NCI-H69 (cell line): ENCODE measurements around the gene FOXD4L1.
"Not testable (repeated sequence)": the region's sequence is repeated elsewhere in the genome, so short reads cannot be mapped to it uniquely, and the experiment has no call there.

Experiments
- DNase-seq: peaks from one replicate; lab custom pipeline; 2025; lab: John Stamatoyannopoulos, UW

Gene FOXD4L1

DNA sequence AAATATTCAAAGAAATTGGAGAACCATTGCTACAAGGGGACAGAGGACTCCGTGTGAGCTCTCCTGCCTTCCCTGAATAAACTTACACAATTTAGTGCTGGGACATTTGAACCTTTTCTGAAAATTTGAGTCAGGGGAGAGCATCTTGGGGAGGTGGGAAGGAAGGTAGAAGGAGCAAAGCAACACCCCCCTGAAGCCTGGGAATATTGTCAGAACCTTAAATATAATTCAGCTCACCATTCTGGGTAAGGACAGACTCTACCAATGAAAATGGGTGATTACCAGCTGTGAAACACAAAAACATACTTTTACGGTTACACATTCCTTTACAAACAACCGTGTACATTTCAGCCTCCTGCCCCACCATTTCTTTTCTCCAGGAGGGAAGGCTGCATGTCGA, at the start of gene FOXD4L1:
Gene FOXD4L1, plus strand, starts transcription at position 301 of the 400 bp plus-strand sequence. CDS start 592 bp downstream, outside the sequence.
- DNase-seq: not testable (repeated sequence)

DNA sequence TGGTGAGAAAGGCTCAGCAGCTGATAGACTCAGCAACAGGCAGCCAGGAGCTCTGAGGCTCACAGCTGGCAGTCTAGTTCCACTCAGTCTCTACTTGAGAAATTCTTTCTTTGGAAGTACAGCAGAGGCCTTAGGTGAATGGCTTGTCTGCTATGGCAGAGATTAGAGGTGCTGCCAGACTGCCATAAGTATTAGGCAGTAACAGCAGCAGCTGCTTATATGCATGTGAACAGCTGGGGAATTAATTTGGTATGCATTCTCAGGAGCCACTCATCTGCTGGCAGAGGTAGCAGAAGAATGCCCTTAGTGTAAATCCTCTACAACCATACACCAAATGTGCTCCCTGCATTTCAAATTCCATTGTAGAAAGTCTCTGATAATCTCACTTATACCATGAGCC, 32.7 kb upstream of the FOXD4L1 start:
- not testable (repeated sequence) for DNase-seq

DNA sequence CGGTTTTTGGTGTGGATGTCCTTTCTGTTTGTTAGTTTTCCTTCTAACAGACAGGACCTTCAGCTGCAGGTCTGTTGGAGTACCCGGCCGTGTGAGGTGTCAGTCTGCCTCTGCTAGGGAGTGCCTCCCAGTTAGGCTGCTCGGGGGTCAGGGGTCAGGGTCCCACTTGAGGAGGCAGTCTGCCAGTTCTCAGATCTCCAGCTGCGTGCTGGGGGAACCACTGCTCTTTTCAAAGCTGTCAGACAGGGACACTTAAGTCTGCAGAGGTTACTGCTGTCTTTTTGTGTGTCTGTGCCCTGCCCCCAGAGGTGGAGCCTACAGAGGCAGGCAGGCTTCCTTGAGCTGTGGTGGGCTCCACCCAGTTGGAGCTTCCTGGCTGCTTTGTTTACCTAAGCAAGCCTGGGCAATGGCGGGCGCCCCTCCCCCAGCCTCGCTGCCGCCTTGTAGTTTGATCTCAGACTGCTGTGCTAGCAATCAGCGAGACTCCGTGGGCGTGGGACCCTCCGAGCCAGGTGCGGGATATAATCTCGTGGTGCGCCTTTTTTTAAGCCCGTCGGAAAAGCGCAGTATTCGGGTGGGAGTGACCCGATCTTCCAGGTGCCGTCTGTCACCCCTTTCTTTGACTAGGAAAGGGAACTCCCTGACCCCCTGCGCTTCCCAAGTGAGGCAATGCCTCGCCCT, 21.6 kb upstream of the FOXD4L1 start:
- DNase-seq: not testable (repeated sequence)

DNA sequence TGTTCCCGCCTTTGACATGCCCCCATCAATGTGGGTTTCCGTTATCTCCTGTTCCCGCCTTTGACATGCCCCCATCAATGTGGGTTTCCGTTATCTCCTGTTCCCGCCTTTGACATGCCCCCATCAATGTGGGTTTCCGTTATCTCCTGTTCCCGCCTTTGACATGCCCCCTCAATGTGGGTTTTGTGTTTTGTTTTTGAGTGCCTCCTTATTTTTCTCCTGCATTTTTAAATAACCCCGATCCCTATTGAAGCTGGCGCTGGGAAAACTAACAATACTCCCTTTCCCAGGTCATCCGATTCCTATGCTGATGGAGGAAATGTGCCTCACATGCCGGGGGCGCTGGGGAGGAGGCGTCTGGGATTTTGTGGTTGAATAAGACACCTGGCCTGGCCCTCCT, 1.9 kb upstream of the FOXD4L1 start:
- not testable (repeated sequence) for DNase-seq

DNA sequence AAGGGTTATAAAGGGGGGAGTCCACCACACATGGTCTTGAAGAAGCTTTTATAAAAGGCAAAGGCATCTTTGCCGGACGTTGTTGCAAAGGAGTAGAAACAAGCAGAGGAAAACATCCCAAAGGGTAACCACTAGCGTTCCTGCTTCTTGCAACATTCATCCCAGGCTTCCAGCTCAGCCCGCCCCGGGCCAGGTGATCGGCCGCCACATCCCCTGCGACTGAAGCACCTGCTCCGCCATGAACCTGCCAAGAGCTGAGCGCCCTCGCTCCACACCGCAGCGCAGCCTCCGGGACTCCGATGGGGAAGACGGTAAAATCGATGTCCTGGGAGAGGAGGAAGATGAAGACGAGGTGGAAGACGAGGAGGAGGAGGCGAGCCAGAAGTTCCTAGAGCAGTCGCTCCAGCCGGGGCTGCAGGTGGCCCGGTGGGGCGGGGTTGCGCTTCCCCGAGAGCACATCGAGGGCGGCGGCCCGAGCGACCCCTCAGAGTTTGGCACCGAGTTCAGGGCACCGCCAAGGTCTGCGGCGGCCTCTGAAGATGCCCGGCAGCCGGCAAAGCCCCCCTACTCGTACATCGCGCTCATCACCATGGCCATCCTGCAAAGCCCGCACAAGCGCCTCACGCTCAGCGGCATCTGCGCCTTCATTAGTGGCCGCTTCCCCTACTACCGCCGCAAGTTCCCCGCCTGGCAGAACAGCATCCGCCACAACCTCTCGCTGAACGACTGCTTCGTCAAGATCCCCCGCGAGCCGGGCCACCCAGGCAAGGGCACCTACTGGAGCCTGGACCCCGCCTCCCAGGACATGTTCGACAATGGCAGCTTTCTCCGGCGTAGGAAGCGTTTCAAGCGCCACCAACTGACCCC, 787 bp downstream of the FOXD4L1 start:
- DNase-seq: not testable (repeated sequence)

DNA sequence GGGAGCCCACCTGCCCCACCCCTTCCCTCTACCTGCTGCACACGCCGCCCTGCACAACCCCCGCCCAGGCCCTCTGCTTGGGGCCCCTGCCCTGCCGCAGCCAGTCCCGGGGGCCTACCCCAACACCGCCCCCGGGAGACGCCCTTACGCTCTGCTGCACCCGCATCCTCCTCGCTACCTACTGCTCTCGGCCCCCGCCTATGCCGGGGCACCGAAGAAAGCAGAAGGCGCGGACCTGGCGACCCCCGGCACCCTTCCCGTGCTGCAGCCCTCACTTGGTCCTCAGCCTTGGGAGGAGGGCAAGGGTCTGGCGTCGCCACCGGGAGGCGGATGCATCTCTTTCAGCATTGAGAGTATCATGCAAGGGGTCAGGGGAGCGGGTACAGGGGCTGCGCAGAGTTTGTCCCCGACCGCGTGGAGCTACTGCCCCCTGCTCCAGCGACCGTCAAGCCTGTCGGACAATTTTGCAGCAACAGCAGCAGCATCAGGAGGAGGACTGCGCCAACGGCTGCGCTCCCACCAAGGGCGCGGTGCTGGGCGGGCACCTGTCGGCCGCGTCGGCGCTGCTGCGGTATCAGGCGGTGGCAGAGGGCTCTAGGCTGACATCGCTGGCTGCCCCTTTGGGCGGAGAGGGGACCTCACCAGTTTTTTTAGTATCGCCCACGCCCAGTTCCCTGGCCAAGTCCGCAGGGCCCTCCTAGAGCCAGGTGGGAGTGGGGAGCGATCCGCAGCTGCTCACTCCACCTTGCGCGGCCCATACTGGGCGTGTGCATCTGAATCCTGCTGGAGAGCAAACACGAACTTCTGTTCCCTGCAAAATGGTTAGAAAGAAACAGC, 1.6 kb downstream of the FOXD4L1 start:
- not testable (repeated sequence) for DNase-seq

DNA sequence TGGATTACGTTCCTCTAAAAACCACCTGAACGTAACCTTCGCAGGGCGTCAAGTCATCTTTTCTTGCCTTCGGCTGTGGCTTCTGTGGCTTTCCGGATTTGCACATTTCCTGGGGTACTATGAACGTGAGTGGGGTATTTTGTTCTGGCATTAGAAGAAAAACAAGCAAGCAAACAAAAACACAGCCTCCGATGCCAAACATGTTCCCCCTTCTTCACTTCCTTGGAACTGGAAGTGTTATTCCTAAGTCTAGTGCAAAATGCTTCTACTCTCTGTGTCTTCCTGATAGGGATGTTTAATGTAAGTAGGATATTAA, 2.2 kb downstream of the FOXD4L1 start:
- not testable (repeated sequence) for DNase-seq

DNA sequence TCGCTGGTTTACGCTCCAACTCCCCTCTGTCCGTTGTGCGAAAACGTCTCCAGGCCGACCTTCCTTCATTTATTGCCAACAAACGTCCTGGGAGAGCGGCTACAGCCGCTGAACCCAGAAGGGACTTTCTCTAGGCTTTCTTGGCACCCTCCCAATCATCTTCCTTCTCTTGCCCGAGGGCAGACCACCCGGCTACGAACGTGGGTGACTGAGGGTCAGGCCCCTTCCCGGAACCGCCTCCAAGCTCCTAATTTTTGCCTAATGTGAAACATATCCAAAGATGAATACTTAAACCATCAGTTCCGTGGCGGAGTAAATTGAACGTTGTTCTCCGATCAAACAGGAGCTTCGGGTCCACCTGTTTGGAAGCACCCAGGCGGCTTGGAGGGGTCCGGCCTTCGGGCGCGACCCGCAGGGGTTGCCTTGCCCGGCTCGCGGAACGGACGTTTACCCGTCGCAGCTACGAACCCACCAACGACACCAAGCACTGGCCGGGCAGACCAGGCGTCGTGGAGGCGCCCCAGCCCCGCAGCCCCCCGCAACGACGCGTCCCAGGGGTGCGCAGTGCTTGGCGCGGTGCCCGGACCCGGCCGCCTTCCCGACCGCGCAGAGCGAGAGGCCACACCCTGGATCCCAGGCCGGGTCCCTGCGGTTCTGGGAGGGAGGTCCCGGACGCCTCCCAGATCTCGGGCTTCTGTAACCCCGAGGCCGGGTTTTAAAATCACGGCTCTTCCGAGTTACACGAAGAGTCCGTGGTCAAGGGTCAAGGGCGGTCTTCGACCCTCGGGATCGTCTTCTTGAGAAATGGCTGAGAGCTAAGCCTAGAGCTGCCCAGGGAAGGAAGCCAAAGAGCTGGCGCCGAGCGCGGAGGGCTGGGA, 4.0 kb downstream of the FOXD4L1 start:
- DNase-seq: not testable (repeated sequence)

DNA sequence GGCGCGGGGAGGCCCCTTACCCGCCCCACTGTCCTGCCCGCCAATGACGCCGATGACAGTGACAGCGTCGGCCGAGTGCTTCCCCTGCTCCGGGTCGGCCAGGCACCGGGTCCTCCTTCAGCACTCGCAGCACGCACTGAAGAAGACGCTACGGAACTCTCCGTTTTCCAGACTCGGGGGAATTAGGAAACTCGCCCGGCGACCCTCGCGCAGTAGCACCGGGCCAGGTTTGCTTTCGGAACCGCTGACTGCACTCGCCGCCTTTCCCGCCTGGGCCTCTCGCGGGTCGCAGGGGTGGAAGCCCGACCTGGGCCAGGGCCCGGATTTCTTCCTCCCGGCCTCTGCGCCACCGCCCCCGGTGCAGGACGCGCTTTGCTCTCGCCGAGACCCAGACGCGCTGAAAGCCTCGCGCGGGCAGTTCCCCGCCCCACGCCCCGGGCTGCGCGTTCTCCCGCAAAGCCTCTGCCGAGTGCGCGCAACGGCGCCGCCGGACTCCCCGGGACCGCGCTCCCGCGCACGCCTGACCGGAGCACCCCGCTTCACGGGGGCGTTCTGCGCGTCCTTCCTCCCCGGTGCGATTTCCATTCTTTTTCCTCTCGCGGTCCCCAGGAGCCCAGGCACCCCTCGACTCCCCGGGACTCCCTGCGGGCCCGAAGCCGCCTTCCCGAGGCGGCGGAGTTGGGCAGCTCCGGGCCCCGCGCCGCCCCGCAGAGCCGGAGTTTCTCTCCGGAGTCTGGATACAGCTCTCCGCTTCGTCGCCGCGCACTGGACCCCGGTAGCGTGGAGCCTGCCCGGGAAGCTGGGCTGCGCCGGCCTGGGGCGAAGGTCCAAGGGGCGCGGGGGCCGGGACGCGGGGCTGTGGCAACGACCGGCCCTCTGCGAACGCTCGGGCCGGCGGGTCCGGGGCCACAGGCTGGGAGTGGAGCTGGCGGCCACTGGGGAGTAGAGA, 4.9 kb downstream of the FOXD4L1 start:
- not testable (repeated sequence) for DNase-seq

DNA sequence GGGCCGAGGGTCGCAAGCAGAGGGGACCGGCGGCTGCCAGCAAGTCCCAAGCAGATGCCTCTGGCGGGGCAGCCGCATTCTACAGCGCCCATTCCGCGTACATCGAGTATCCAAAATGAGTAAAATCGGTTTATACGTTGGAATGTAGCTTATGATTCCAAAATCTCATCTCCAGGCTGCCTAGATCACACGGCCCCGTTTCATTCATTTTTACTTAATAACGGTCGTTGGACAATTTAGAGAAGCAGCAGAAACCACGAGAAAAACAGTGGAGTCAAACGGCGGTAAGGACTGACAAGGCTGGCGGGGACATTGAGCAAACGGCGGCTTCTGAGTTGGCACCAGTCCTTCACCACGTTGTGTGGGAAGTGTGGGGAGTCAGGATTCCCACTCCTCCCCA, 5.6 kb downstream of the FOXD4L1 start:
- DNase-seq: not testable (repeated sequence)

DNA sequence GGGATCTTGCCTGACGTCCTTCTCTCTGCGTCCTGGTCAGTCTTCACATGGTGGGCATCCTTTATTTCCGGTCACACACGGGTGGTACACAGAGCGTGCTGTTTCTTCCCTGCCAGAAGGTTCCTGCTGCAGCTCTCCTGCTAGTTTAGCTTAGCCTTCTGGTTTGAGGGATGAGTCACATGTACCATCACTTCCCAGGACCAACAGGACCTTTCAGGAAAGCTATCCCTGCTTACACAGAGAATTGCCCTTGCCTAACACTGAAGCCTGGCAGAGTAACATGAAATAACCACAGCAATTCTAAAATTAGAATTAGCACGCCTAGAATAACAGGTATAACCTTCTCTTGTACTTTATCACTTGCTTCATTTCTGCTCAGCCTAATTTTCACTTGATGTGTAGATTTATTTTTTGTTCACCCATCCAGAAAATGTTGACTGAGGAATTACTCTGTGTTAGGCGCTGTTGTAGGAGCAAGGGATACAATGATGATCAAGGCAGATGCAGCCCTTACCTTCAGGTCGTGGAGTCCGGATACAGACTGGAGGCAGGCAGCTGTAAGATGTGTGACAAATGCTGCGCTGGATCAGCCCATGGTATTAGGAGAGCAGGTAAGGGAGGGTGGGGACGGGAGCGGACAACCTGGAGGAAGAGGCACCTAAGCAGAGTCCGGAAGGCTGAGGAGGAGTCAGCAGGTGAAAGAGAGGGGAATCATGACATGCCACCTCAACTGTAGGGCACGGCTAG, 9.1 kb downstream of the FOXD4L1 start:
- not testable (repeated sequence) for DNase-seq

DNA sequence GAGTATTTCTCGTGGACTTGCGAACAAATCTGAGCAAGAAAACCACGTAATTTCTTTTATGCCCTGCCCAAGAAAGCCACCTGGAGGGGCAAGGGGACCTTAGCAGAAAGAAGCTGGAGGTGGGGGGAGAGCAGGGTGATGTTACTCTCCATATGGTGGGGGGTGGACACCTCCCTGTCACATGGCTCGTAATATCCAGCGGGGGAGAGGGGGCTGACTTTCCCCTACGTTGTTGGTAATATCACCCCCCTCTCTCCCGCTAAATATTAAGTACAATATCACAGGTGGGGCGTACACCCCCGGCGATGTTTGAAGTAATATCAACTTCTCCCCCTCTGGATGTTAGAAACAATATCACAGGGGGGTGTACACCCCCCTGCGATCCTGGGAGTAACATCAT, 9.7 kb downstream of the FOXD4L1 start:
- DNase-seq: not testable (repeated sequence)

DNA sequence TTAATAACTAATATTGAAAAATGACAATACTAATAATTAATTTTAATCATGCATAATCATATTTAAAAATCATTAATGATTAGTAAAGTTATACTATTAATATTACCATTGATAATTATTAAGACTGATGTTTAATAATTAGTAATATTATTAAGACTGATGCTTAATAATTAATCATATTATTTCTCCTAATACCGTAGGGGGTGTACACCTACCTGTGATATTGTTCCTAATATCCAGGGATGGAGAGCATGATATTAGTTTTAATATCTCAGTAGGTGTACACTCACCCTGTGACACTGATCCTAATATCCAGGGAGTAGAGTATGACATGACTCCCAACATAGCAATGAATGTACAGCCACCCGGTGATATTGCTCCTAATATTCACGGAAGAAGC, 12.4 kb downstream of the FOXD4L1 start:
- not testable (repeated sequence) for DNase-seq

DNA sequence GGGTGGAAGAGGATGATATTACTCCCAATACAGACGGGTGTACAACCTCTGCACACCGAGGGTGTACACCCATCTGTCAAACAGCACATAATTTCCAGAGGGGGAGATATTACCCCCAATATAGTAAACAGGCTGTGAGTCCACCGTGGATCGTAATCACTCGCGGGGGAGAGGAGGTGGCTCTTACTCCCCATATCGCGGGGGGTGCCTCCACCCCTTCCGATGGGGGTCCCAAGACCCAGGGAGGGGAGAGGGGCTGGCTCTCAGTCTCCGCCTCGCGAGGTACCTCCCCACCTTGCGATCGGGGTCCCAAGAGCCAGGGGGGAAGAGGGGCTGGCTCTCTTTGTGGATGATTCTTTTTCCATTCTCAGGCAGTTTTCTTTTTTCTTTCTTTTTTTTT, 13.4 kb downstream of the FOXD4L1 start:
- DNase-seq: not testable (repeated sequence)

DNA sequence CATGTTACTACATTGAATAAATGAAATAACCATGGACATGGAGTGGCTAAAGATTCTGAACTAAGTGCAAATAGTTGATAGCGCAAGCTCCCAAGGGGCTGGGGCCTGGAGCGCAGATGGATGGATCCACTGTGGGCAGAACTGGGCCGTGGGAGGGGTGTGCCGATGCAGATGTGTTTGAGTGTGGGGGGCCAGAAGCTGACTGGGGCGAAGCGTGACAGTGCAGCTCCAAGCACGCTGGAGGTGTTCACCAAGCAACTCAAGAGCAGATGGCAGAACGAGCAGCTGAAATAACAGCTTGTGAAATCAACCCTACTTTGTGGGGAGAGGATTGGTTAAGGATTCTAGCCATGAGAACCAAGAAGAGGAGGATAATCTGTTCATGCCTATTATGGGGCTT, 17.0 kb downstream of the FOXD4L1 start:
- not testable (repeated sequence) for DNase-seq

DNA sequence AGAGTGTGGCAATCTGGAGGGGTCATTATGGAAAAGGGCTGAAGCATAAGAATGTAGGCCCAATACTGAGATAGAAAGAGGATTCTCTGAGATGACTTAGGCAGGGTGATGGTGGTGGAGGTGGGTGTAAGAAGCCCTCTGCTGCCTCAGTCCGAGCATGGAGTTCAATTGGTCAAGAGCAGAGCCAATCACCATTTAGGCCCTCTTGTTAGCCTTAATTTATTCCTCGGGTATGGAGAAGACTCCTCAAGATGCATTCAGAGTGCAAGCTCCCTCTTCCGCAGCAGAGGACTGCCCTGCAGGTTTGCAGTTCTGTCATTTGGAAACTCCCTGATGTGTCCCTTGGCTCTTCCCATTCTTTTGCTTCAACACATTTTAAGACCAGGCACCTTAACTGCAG, 17.5 kb downstream of the FOXD4L1 start:
- DNase-seq: not testable (repeated sequence)

DNA sequence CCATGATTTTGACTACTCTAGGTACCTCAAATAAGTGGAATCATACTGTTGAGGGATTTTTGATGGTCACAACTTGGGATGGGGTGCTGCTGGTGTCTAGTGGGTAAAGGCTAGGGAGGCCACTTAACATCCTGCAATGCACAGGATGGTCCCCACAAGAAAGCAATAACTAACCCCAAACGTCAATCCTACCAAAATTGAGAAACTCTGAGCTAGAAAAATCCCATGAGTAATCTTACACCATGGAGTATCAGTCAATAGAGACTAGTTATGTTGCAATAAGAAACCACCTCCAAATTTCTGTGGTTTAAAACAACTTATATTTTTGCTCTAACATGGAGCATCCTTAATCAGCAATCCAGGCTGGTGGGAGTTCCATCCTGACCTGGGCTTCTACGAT, 18.6 kb downstream of the FOXD4L1 start:
- not testable (repeated sequence) for DNase-seq

DNA sequence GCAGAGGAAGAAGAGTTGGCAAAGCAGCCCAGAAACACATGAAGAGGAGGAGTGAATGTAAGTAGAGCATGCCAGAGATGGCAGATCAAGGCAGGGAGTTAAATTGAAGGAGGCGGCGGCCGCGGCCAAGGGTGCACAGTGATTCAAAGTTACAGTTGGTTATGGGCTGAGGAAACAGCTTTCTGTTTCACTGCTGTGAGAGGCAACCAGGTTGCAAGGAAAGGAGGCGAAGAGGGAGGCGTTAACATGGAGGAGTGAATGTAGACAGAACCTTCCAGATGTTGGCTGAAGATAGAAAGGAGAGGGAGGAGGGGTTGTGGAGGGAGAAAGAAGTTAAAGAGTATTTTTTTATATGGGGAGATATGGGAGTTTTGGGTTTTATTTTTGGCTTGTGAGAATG, 22.4 kb downstream of the FOXD4L1 start:
- DNase-seq: not testable (repeated sequence)

DNA sequence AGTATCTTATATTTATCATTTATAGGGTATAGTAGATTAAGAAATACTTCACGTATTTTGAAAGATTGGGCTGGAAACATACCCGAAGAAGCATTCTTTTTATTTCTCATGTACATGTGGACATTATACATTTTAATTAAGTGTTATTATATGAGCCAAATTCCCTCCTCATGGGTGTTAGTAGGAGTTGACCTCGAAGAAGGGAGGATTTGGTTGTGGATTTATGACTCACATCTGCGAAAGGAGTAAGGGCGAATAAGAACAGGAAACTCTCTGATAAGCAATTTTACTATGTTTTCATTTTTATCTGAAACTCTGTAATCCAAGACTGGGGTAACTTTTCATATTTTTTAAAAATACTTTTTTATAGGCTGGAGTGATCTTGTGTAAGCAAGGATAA, 23.0 kb downstream of the FOXD4L1 start:
- DNase-seq: not testable (repeated sequence)
